NT2/D1 (cell line): Measurements from ENCODE around the gene LPP.

Source experiments
- DNase-seq: peaks from one replicate; pipeline ENCODE4 v3.0.0-alpha.2; 2011; ENCODE audit warnings: low read depth, low spot score
- H3K27me3 ChIP-seq: 2 replicates; pipeline ENCODE4 v1.6.0; 2011; ENCODE audit warnings: mild to moderate bottlenecking; ENCODE audit not compliant: insufficient read length, insufficient read depth
- H3K36me3 ChIP-seq: 2 replicates; pipeline ENCODE4 v1.6.1; 2011; ENCODE audit warnings: mild to moderate bottlenecking, low read length, mixed read lengths; ENCODE audit not compliant: insufficient read depth, insufficient read length
- H3K4me1 ChIP-seq: 2 replicates; pipeline ENCODE4 v1.5.1; 2011; ENCODE audit not compliant: insufficient read depth, insufficient read length
- H3K4me3 ChIP-seq: 2 replicates; pipeline ENCODE4 v1.5.1; 2011; ENCODE audit warnings: low read depth; ENCODE audit not compliant: insufficient read length
- H3K9ac ChIP-seq: 2 replicates; pipeline ENCODE4 v1.6.0; 2011; ENCODE audit warnings: low read depth; ENCODE audit not compliant: insufficient read length
- H3K9me3 ChIP-seq: 2 replicates; pipeline ENCODE4 v1.5.1; 2011; ENCODE audit warnings: mild to moderate bottlenecking, low read length; ENCODE audit not compliant: insufficient read depth
- SUZ12 ChIP-seq: IDR thresholded peaks from 2 replicates; pipeline ENCODE4 v1.6.1; 2011; ENCODE audit not compliant: insufficient read length, insufficient read depth; ENCODE audit errors: extremely low read depth
- YY1 ChIP-seq: IDR thresholded peaks from 2 replicates; pipeline ENCODE4 v1.6.1; 2011; ENCODE audit not compliant: insufficient read length, insufficient read depth
- ZNF274 ChIP-seq: IDR thresholded peaks from 2 replicates; pipeline ENCODE4 v1.6.1; 2011; ENCODE audit warnings: mild to moderate bottlenecking, low read depth, low read length

Gene LPP

GRCh38 chr3:188686324-188686723 is 532.4 kb downstream of the LPP start:
- Histone ChIP-seq H3K4me3 (no peak overlapping the region), H3K9me3 (no peaks in the 10 kb centered on the region), H3K36me3 (no peaks in the 10 kb centered on the region), H3K9ac (no peak overlapping the region), H3K4me1 (no peaks in the 10 kb centered on the region), H3K27me3 (no peaks in the 10 kb centered on the region)
- TF ChIP-seq SUZ12 (no peak), ZNF274 (no peak), YY1 (no peak)
- no peak for DNase-seq

GRCh38 chr3:188687389-188687788 is 533.4 kb downstream of the LPP start:
- Histone ChIP-seq H3K4me1 (no peaks in the 10 kb centered on the region), H3K9ac (no peak overlapping the region), H3K9me3 (no peaks in the 10 kb centered on the region), H3K36me3 (no peaks in the 10 kb centered on the region), H3K4me3 (no peak overlapping the region), H3K27me3 (no peaks in the 10 kb centered on the region)
- TF ChIP-seq YY1: no peak
- TF ChIP-seq ZNF274: no peak
- TF ChIP-seq SUZ12: no peak
- no peak for DNase-seq

- no peak overlapping the region for H3K4me3 ChIP-seq
- no peaks in the 10 kb centered on the region for H3K9me3 ChIP-seq
- DNase-seq: no peak
- H3K27me3 ChIP-seq: no peaks in the 10 kb centered on the region
- no peaks in the 10 kb centered on the region for H3K4me1 ChIP-seq
- no peak overlapping the region for H3K9ac ChIP-seq
- H3K36me3 ChIP-seq: no peaks in the 10 kb centered on the region
- TF ChIP-seq ZNF274 (no peak), YY1 (no peak), SUZ12 (no peak)
Observed at GRCh38 chr3:188689101-188689574, 535.2 kb downstream of the LPP start.

- Histone ChIP-seq H3K9me3 (no peaks in the 10 kb centered on the region), H3K27me3 (no peaks in the 10 kb centered on the region), H3K36me3 (no peaks in the 10 kb centered on the region), H3K9ac (no peak overlapping the region), H3K4me1 (no peaks in the 10 kb centered on the region), H3K4me3 (no peak overlapping the region)
- TF ChIP-seq YY1: no peak
- no peak for TF ChIP-seq ZNF274
- TF ChIP-seq SUZ12: no peak
- no peak for DNase-seq
Observed at GRCh38 chr3:188690064-188690463, 536.1 kb downstream of the LPP start.

GRCh38 chr3:188691004-188691403 is 537.0 kb downstream of the LPP start:
- no peaks in the 10 kb centered on the region for H3K27me3 ChIP-seq
- DNase-seq: no peak
- H3K9ac ChIP-seq: no peak overlapping the region
- H3K36me3 ChIP-seq: no peaks in the 10 kb centered on the region
- no peaks in the 10 kb centered on the region for H3K9me3 ChIP-seq
- H3K4me1 ChIP-seq: no peaks in the 10 kb centered on the region
- H3K4me3 ChIP-seq: no peak overlapping the region
- TF ChIP-seq ZNF274: no peak
- TF ChIP-seq SUZ12: no peak
- TF ChIP-seq YY1: no peak

GRCh38 chr3:188691665-188692064 is 537.7 kb downstream of the LPP start:
- Histone ChIP-seq H3K4me3 (no peak overlapping the region), H3K27me3 (no peaks in the 10 kb centered on the region), H3K4me1 (no peaks in the 10 kb centered on the region), H3K9me3 (no peaks in the 10 kb centered on the region), H3K36me3 (no peaks in the 10 kb centered on the region), H3K9ac (no peak overlapping the region)
- no peak for DNase-seq
- no peak for TF ChIP-seq ZNF274
- TF ChIP-seq YY1: no peak
- TF ChIP-seq SUZ12: no peak

- Histone ChIP-seq H3K4me3 (no peak overlapping the region), H3K36me3 (no peaks in the 10 kb centered on the region), H3K9ac (no peak overlapping the region), H3K4me1 (no peaks in the 10 kb centered on the region), H3K9me3 (no peaks in the 10 kb centered on the region), H3K27me3 (no peaks in the 10 kb centered on the region)
- TF ChIP-seq SUZ12 (no peak), ZNF274 (no peak), YY1 (no peak)
- DNase-seq: no peak
Observed at GRCh38 chr3:188692700-188693099, 538.7 kb downstream of the LPP start.
